GM12892 (cell line): ENCODE data around the gene UVRAG.

Experiments
- POLR2A ChIP-seq: IDR thresholded peaks from 2 replicates; pipeline ENCODE4 v1.6.1; 2011; ENCODE audit warnings: low read depth, low read length, control low read depth
- POLR2AphosphoS5 ChIP-seq: IDR thresholded peaks from 2 replicates; pipeline ENCODE4 v1.6.1; 2011; ENCODE audit warnings: low read depth, low read length, control low read depth

DNA sequence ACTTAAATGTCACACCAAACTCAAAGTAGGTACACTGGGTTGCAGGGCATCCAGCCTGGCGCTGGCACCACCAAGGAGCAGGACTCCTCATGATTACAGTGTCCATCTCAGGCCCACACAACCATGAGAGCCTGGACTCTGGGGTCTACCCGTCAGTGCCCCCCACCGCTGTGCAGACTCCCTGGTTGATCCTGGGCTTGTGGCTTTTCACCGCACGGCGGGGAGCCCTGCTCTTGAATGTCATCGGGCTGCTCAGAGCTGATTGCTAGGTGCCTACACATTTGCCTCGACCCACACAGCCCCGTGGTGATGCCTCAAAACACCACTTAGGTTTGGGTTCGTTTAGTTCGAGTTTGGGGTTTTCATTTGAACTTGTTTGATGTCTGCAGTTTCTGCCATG lies 328.3 kb downstream of the UVRAG start:
- TF ChIP-seq POLR2AphosphoS5 (no peak; the same call in 1 of the 2 replicates), POLR2A (peak; percentile 28; the same call in 1 of the 2 replicates)
